K562 (cell line): Measurements from ENCODE around the gene BRAP. TPM values are rescaled to one million over a fixed set of nuclear protein-coding genes. Genes with fewer than 3 reads are reported as not detected.

ENCODE experiments used
- E2F3 ChIP-seq: fragments of 250-450 bp; sonication (Bioruptor Pico); IDR thresholded peaks from 2 replicates; pipeline ENCODE4 v1.4.0; 2020; ENCODE audit warnings: mild to moderate bottlenecking
- ETV6 ChIP-seq, 3 experiments: fragments of 150-350 bp in 1 of 3; sonication (generic) in 1 of 3; formaldehyde crosslinking in 1 of 3; IDR thresholded peaks; 2 replicates each; pipeline versions ENCODE4 v1.6.1 to v1.8.0; 2014 to 2022; ENCODE audit warnings: borderline replicate concordance in 2 of 3, low read depth in 2 of 3, antibody characterized with exemption in 1 of 3, low read length in 1 of 3, mild to moderate bottlenecking in 1 of 3, missing genetic modification reagents in 1 of 3
- GATAD2B ChIP-seq: fragments of 450-650 bp; IDR thresholded peaks from 2 replicates; pipeline ENCODE4 v1.6.1; 2017; ENCODE audit warnings: mild to moderate bottlenecking, borderline replicate concordance
- HNRNPK ChIP-seq: fragments of 200-400 bp; formaldehyde crosslinking; IDR thresholded peaks from one replicate; pipeline ENCODE4 v1.6.1; 2018; ENCODE audit warnings: mild to moderate bottlenecking, low read depth, low read length; ENCODE audit not compliant: poor library complexity, severe bottlenecking
- HOXB6 ChIP-seq: fragments of 250-450 bp; sonication (Bioruptor Pico); IDR thresholded peaks from 2 replicates; pipeline ENCODE4 v1.5.1; 2022; ENCODE audit warnings: mild to moderate bottlenecking, borderline replicate concordance
- KAT8 ChIP-seq: fragments of 450-650 bp; IDR thresholded peaks from 2 replicates; pipeline ENCODE4 v1.6.1; 2016; ENCODE audit warnings: low read depth, mild to moderate bottlenecking
- NFRKB ChIP-seq: fragments of 450-650 bp; IDR thresholded peaks from 2 replicates; pipeline ENCODE4 v1.6.1; 2016; ENCODE audit warnings: low read depth
- RFX1 ChIP-seq: fragments of 450-650 bp; IDR thresholded peaks from 2 replicates; pipeline ENCODE4 v1.6.1; 2016; ENCODE audit warnings: mild to moderate bottlenecking, moderate library complexity
- TAL1 ChIP-seq: fragments of 450-650 bp; IDR thresholded peaks from 2 replicates; pipeline ENCODE4 v1.6.1; 2016; ENCODE audit warnings: mild to moderate bottlenecking
- U2AF1 ChIP-seq: fragments of 200-400 bp; formaldehyde crosslinking; optimal IDR thresholded peaks from 2 replicates; pipeline ENCODE3; 2017; ENCODE audit warnings: mild to moderate bottlenecking, low read depth, low read length, moderate library complexity
- ZNF184 ChIP-seq: sonication (generic); formaldehyde crosslinking; IDR thresholded peaks from 2 replicates; pipeline ENCODE4 v1.5.0; 2020; ENCODE audit warnings: missing genetic modification reagents
- ZSCAN32 ChIP-seq: fragments of 450-650 bp; formaldehyde crosslinking; IDR thresholded peaks from 2 replicates; pipeline ENCODE4 v1.4.0; 2020; ENCODE audit warnings: mild to moderate bottlenecking, moderate library complexity
- polyA plus RNA-seq, 8 experiments: library from polyadenylated mRNA; depleted of rRNA in 4 of 8; stranded (reverse) in 5 of 8; unstranded in 3 of 8; fragments of >200 nt; fragmentation: Nextera tagmentation in 2 of 8; fragmentation: Illumina TruSeq in 1 of 8; extraction: Ambion mirVana in 2 of 8; extraction: Trizol in 1 of 8; gene quantifications; 2 replicates each; pipeline versions ENCODE4 v1.2.1 to v1.2.3, GENCODE V29; 2011 to 2014; ENCODE audit warnings: inconsistent platforms in 1 of 8, missing spikeins in 1 of 8
- total RNA-seq, 7 experiments: library from RNA; depleted of rRNA in 6 of 7; stranded (reverse); fragments of >200 nt in 6 of 7; fragmentation: Illumina TruSeq in 2 of 7; extraction: Trizol in 2 of 7; gene quantifications; 2 replicates each; pipeline versions ENCODE4 v1.2.1 to v1.2.3, GENCODE V29; 2011 to 2021; ENCODE audit warnings: low replicate concordance in 1 of 7
- TF ChIP-seq, protein P1 (sequence below), 2 experiments: fragments of 450-650 bp; IDR thresholded peaks; 2 replicates each; pipeline ENCODE4 v1.6.1; 2016
- TF ChIP-seq, protein P2 (sequence below): fragments of 450-650 bp; IDR thresholded peaks from 2 replicates; pipeline ENCODE4 v1.6.1; 2016; ENCODE audit warnings: mild to moderate bottlenecking, moderate library complexity

BRAP gene
- total and polyA plus RNA-seq, 9 of the 15 experiments (the other 6 are each of a cell fraction or from before 2014, with no cell fraction given), result 2.2 to 32.6 (median 27.5) TPM

DNA sequence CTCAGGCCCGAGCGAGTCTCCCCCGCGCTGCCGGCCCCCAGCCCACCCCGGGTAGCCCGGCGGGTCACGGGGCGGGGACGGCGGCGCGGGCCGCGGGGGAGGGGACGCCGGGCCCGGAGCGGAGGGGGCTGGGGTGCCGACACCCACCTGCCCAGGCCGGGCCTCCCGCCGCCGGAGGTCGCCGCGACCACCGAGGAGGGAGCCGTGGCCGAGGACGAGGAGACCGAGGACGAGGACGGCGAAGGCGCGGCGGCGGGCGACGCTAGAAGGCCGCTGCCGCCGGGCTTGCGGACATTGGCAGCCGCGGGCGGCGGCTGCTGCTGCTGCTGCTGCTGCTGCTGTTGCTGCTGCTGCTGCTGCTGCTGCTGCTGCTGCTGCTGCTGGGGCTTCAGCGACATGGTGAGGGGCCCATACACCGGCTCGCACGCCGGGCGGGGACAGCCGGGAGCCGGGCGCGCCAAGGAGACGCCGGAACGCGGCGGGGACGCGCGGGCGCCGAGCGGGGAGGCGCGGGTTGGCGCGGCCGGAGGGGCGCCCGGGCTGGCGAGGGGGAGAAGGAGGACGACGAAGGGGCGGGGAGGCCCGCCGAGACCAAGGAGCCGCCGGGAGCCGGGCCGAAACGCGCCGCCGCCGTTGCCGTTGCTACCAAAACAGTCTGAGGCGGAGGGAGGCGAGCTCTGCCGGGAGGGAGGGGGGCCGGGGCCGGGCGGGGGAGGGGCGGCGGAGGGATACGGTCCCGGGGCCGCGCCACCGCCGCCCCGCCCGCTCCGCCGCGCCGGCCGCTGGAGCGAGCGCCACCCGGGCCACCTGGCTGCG, 86.9 kb downstream of the BRAP start, which contains the start of gene ATXN2 (continued):
- TF ChIP-seq ETV6 (IDR thresholded peaks at IDR 0.05; ENCODE audit: borderline replicate concordance in 1 of 2, low read depth in 2 of 2, low read length in 1 of 2) (no peak), ETV6 (CRISPR knock-in tag; IDR thresholded peaks at IDR 0.05; ENCODE audit: borderline replicate concordance) (no peak), NFRKB (no peak), HNRNPK (no peak), U2AF1 (peak; percentile 15), ZNF184 (CRISPR knock-in tag) (no peak), E2F3 (CRISPR knock-in tag) (peak; percentile 73), ZSCAN32 (CRISPR knock-in tag) (no peak), RFX1 (no peak), HOXB6 (CRISPR knock-in tag) (no peak), GATAD2B (peak; percentile 84; the same call in 1 of the 2 replicates), KAT8 (no peak), TAL1 (no peak)
- TF ChIP-seq, protein P1, sequence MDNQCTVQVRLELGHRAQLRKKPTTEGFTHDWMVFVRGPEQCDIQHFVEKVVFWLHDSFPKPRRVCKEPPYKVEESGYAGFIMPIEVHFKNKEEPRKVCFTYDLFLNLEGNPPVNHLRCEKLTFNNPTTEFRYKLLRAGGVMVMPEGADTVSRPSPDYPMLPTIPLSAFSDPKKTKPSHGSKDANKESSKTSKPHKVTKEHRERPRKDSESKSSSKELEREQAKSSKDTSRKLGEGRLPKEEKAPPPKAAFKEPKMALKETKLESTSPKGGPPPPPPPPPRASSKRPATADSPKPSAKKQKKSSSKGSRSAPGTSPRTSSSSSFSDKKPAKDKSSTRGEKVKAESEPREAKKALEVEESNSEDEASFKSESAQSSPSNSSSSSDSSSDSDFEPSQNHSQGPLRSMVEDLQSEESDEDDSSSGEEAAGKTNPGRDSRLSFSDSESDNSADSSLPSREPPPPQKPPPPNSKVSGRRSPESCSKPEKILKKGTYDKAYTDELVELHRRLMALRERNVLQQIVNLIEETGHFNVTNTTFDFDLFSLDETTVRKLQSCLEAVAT (IDR thresholded peaks at IDR 0.05), result no peak
- TF ChIP-seq, protein P2, sequence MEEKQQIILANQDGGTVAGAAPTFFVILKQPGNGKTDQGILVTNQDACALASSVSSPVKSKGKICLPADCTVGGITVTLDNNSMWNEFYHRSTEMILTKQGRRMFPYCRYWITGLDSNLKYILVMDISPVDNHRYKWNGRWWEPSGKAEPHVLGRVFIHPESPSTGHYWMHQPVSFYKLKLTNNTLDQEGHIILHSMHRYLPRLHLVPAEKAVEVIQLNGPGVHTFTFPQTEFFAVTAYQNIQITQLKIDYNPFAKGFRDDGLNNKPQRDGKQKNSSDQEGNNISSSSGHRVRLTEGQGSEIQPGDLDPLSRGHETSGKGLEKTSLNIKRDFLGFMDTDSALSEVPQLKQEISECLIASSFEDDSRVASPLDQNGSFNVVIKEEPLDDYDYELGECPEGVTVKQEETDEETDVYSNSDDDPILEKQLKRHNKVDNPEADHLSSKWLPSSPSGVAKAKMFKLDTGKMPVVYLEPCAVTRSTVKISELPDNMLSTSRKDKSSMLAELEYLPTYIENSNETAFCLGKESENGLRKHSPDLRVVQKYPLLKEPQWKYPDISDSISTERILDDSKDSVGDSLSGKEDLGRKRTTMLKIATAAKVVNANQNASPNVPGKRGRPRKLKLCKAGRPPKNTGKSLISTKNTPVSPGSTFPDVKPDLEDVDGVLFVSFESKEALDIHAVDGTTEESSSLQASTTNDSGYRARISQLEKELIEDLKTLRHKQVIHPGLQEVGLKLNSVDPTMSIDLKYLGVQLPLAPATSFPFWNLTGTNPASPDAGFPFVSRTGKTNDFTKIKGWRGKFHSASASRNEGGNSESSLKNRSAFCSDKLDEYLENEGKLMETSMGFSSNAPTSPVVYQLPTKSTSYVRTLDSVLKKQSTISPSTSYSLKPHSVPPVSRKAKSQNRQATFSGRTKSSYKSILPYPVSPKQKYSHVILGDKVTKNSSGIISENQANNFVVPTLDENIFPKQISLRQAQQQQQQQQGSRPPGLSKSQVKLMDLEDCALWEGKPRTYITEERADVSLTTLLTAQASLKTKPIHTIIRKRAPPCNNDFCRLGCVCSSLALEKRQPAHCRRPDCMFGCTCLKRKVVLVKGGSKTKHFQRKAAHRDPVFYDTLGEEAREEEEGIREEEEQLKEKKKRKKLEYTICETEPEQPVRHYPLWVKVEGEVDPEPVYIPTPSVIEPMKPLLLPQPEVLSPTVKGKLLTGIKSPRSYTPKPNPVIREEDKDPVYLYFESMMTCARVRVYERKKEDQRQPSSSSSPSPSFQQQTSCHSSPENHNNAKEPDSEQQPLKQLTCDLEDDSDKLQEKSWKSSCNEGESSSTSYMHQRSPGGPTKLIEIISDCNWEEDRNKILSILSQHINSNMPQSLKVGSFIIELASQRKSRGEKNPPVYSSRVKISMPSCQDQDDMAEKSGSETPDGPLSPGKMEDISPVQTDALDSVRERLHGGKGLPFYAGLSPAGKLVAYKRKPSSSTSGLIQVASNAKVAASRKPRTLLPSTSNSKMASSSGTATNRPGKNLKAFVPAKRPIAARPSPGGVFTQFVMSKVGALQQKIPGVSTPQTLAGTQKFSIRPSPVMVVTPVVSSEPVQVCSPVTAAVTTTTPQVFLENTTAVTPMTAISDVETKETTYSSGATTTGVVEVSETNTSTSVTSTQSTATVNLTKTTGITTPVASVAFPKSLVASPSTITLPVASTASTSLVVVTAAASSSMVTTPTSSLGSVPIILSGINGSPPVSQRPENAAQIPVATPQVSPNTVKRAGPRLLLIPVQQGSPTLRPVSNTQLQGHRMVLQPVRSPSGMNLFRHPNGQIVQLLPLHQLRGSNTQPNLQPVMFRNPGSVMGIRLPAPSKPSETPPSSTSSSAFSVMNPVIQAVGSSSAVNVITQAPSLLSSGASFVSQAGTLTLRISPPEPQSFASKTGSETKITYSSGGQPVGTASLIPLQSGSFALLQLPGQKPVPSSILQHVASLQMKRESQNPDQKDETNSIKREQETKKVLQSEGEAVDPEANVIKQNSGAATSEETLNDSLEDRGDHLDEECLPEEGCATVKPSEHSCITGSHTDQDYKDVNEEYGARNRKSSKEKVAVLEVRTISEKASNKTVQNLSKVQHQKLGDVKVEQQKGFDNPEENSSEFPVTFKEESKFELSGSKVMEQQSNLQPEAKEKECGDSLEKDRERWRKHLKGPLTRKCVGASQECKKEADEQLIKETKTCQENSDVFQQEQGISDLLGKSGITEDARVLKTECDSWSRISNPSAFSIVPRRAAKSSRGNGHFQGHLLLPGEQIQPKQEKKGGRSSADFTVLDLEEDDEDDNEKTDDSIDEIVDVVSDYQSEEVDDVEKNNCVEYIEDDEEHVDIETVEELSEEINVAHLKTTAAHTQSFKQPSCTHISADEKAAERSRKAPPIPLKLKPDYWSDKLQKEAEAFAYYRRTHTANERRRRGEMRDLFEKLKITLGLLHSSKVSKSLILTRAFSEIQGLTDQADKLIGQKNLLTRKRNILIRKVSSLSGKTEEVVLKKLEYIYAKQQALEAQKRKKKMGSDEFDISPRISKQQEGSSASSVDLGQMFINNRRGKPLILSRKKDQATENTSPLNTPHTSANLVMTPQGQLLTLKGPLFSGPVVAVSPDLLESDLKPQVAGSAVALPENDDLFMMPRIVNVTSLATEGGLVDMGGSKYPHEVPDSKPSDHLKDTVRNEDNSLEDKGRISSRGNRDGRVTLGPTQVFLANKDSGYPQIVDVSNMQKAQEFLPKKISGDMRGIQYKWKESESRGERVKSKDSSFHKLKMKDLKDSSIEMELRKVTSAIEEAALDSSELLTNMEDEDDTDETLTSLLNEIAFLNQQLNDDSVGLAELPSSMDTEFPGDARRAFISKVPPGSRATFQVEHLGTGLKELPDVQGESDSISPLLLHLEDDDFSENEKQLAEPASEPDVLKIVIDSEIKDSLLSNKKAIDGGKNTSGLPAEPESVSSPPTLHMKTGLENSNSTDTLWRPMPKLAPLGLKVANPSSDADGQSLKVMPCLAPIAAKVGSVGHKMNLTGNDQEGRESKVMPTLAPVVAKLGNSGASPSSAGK, result no peak
